Dermis blood vessel endothelial cell (primary cell): ENCODE results near the gene KDM4C. TPM values are rescaled to one million over a fixed set of nuclear protein-coding genes. Genes with fewer than 3 reads are reported as not detected.
"Not testable (repeated sequence)": the region's sequence is repeated elsewhere in the genome, so short reads cannot be mapped to it uniquely, and the experiment has no call there.

Experiments used
- DNase-seq: peaks from one replicate; pipeline ENCODE4 v3.0.0; 2010
- total RNA-seq: library from RNA; depleted of rRNA; stranded (reverse); fragments of >200 nt; gene quantifications from 2 replicates; pipeline ENCODE4 v1.2.3, GENCODE V29; 2014

KDM4C gene
- total RNA-seq, result 21.7 and 23.0 TPM in 2 replicates

GRCh38 chr9:6757456-6758247 lies at the start of gene KDM4C:
Gene KDM4C (plus strand): TSS chr9:6757973. CDS start chr9:6792989, 35,016 bp downstream.
- peak; percentile 97 for DNase-seq

DNA sequence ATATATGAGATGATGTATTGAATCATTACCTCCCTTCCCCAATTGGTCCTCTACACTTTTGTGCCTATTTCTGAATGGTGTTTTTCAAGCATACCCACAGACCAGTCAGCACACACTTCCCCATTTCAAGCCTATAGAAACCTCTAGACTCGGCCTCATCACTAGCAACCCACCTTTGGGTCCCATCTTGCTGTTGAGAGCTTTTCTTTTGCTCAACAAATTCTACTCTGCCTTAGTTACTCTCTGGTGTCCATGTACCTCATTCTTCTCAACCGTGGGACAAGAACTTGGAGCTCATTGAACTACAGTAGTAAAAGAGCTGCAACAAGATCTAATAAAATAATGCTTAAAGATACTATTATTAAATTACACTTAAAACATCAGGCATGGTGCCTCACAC lies 49.0 kb upstream of the KDM4C start:
- DNase-seq, result no peak

GRCh38 chr9:6711403-6711802 lies 46.4 kb upstream of the KDM4C start:
- no peak for DNase-seq

DNA sequence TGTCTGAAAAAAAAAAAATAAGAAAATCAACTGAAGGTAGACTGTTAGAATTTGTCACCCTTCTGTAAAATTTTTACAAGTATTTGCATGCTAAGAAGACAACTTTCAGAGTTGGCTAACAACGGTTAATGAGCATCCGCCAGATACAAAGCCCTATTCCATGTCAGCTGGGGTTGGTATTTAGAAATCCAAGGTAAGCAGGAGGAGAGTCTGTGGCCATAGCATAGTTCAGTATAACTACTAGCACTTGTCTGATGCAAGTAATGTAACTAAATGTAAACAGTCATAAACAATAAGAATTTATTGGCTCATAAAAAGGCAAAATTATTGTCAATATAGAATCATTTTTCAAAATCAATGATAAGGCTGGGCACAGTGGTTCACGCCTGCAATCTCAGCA lies 45.7 kb upstream of the KDM4C start:
- no peak for DNase-seq

DNA sequence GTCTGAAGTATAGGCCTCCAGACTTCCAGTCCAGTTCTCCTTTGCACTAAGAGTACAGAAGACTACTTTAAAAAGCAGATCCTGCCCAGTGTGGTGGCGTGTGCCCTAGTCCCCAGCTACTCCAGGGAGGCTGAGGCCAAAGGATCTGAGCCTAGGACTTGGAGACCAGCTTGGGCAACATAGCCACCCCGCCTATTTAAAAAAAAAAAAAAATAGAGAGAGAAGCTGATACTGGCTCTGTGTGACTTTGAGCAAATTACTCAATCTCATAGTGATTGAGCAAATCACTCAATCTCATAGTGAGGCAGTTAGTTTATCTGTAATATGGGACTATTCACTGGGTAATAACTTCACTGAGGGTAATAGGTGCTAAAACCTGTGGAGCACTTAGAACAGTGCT lies 43.6 kb upstream of the KDM4C start:
- no peak for DNase-seq

DNA sequence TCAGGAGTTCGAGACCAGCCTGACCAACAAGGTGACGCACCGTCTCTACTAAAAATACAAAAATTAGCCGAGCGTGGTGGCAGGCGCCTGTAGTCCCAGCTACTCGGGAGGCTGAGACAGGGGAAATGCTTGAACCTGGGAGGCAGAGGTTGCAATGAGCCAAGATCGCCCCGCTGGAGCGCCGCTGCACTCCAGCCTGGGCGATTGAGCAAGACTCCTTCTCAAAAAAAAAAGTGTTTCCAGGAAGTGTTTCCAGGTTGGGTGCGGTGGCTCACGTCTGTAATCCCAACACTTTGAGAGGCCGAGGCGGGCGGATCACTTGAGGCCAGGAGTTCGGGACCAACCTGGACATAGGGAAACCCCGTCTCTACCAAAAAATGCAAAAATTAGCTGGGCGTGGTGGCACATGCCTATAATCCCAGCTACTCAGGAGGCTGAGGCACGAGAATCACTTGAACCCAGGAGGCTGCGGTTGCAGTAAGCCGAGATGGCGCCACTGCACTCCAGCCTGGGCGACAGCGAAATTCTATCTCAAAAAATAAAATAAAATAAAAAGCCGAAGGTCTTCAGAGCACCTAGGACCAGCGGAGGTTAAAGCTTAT lies 42.5 kb upstream of the KDM4C start:
- DNase-seq, result not testable (repeated sequence)

DNA sequence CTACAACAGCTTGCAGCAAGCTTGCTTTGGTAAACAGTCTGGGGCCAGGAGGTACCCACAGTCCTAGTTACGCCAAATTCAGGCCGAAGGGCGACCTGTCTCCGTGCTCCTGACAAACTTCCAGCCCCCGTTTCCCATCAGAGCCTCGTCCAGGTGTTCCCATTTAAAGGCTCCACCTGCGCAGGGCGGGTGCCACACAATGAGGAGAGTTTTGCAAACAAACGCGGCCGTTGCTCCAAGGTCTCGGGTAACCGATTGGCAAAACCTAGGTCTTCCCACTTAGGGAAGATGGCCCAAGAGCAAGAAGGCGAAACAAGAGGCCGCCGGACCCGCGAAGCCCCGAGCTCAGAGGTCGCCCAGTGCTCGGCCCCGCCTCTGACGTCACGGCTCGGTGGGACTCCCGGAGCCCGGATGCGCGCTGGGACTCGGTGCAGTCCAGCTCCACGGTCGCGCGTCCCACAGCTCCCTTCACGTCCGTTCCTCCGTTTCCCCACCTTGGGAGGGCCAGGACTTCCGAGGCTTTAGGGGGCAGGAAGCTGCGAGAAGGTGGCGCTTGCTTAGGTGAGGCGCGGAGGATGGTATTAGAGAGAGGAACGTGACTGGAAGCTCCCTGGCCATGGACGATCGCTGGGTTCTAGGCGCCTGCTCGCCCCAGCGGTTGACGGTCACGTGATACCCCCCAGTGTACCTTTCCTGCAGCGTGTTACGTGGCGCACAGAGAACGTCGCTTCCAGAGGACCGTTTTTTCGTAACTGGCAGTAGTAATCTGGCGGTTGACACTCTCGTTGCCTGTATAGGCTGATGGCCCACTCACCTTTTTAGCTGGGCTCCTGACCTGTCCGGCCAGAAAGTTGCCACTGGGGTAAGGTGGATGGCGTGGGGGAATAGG lies 41.8 kb upstream of the KDM4C start:
- peak; percentile 42 for DNase-seq

DNA sequence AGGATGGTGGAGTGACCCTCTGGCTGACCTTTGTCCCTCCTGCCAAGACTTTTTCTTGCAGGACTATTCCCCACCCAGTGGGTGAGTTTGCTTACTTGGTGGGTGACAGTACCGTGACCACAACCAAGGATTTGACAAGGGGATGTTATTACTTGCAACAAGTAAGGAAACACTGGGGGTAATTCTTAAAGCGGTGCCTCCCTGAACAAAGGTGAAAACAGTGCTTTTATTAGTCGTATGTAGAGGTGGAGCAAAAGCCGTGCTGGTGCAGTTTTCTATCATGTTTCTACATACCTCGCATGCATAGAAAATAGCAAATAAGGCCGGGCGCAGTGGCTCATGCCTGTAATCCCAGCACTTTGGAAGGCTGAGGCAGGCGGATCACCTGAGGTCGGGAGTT lies 41.0 kb upstream of the KDM4C start:
- DNase-seq, result no peak

GRCh38 chr9:6723881-6724420 lies 33.8 kb upstream of the KDM4C start:
- no peak for DNase-seq

DNA sequence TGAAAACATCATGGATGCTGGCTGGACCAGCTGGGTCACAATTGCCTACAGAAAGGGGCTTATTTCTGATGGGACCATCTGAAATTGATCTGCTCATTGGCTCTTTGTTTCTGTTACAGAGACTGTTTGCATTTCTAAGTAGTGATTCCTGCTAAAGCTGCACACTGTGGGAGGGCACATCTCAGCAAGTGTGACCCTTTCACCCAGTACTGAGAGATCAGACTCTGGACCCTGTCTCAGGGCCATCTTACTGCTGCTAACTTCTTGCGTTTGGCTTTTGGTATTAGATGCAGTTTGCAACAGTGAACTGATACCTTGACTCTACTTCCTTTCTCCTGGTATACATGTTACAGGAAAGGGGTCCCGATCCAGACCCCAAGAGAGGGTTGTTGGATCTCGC lies 24.5 kb upstream of the KDM4C start:
- no peak for DNase-seq

DNA sequence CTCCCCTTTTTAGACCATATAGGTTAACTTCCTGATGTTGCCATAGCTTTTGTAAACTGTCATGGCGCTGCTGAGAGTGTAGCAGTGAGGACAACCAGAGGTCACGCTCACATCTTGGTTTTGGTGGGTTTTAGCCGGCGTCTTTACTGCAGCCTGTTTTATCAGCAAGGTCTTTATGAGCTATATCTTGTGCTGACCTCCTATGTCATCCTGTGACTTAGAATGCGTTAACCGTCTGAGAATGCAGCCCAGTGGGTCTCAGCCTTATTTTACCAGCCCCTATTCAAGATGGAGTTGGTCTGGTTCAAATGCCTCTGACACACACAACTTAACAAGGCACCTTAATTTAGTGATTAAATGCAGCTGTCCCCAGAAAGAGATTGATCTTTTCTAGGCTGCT lies 23.9 kb upstream of the KDM4C start:
- DNase-seq, result no peak

DNA sequence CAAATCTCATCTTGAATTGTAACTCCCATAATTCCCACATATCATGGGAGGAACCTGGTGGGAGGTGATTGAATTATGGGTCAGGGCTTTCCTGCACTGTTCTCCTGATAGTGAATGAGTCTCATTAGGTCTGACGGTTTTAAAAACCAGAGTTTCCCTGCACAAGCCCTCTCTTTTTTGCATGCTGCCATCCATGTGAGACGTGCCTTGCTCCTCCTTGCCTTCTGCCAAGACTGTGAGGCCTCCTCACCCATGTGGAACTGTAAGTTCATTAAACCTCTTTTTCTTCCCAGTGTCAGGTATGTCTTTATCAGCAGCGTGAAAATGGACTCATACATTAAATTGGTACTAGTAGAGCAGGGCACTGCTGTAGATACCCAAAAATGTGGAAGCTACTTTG lies 22.4 kb upstream of the KDM4C start:
- no peak for DNase-seq

DNA sequence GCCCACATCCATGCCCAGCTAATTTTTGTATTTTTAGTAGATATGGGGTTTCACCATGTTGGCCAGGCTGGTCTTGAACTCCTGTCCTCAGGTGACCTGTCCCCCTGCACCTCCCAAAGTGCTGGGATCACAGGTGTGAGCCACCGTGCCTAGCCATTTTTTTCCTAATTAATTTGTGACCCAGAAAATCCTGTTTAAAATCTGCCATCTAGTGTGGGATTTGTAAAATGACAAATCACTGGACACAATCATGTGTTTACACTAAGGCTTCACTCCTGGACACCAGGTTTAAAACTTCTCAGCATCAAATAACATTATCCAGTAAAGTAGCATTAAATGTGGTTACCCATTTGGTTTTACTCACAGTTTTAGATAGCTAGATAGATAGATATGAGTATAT lies 18.6 kb upstream of the KDM4C start:
- peak; percentile 45 for DNase-seq

- DNase-seq, result not testable (repeated sequence)
These were observed 8.9 kb upstream of the KDM4C start for GRCh38 chr9:6748861-6749260.

- not testable (repeated sequence) for DNase-seq
These were observed 2.9 kb upstream of the KDM4C start for GRCh38 chr9:6754861-6755260.

GRCh38 chr9:6757132-6757455 lies 679 bp upstream of the KDM4C start:
- DNase-seq, result peak; percentile 79

DNA sequence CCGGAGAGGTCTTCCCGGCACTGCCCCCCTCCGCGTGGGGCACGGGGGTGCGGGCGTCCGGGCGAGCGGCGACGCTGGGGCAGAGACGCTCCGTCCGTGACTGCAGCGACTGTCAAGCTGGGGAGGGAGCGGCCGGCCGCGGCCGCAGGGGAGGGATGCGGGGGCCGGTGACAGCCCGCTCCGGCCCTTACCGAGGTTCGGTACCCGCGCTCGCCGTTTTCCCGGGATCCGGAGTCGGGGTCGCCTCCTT lies 400 bp downstream of the KDM4C start:
- DNase-seq, result peak; percentile 41

DNA sequence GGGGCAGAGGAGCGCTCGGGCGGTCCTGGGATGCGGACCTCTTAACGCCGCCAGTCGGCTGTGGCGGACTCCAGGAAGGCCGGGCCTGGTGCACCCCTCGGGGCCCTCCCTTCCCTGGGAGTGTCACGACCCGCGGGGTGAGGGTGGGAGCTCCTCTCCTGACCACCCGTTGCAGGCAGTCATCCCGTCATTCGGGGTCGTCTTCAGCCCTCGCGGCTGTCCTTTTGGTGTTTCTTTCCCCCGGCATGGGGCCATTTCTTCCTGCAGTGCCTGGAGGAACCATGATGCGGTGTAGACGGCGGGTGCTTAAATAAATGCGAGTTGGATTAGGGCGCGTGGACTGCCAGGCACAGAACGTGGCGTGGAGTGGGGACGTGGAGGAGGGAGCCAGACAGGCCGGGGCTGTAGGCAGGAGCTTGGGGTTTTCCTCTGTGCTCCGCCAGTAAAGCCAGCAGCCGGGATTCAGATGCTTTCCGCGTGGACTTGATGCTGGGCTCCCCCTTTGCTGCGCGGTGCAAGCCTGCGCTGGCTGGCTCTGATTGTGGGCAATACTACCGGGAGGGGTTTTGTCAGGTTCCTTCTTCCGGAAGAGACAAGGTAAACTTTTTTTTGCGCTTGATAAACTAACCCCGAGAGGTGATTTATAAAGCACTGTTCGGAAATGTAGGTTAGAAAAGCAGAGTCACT lies 868 bp downstream of the KDM4C start:
- DNase-seq, result peak; percentile 58

GRCh38 chr9:6759185-6759977 lies 1.6 kb downstream of the KDM4C start:
- peak; percentile 62 for DNase-seq

- DNase-seq, result no peak
These were observed 3.5 kb downstream of the KDM4C start for GRCh38 chr9:6761306-6761705.

DNA sequence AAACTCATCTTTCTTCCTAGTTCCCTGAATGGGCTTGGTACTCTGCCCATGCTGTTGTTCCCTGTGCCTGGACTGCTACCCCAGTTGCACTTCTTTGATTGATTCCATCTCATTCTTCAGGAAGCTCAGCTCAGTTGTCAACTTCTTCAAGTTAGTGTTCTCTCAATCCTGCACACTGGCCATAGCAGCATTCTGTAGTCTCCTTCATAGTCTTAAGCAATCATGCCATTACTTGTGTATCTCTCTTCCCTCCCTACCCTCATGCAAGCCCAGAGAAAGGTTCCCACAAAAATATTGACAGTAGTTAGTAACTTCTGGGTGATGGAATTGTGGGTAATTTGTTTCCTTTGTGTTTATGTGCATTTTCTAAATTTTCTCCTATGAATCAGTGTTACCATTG lies 5.5 kb downstream of the KDM4C start:
- DNase-seq, result no peak

DNA sequence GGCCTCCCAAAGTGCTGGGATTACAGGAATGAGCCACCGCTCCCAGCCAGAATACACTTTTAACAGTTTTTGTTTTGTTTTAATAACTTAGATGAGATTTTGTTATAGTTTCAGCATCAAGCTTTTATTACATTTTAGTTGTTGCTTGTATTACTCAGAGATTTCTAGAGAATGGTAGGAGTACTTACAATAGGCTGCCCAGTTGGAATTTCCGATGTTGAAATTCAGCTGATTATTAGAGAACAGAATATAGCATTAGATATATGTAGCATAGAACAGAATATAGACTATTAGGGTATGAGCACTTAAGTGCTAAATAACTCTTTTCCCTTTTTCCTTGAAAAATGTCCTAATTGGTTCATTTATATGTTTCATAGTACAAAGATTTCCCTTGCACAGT lies 6.2 kb downstream of the KDM4C start:
- no peak for DNase-seq
